Stimulated activated CD8-positive, alpha-beta memory T cell treated with anti-CD3 and anti-CD28 coated beads, Interleukin-15, amount 100 ng/mL, for 4 hours (primary cell): ENCODE measurements around the gene EFR3B.
A peak's percentile ranks its signal among the peaks of the same experiment; 100 is the strongest.
"Not testable (repeated sequence)": the region's sequence is repeated elsewhere in the genome, so short reads cannot be mapped to it uniquely, and the experiment has no call there.

Experiments
- DNase-seq, 2 donors: peaks; one replicate each; pipeline ENCODE4 v3.0.0-alpha.2; 2020; ENCODE audit warnings: low read depth in 2 of 2

EFR3B gene

DNA sequence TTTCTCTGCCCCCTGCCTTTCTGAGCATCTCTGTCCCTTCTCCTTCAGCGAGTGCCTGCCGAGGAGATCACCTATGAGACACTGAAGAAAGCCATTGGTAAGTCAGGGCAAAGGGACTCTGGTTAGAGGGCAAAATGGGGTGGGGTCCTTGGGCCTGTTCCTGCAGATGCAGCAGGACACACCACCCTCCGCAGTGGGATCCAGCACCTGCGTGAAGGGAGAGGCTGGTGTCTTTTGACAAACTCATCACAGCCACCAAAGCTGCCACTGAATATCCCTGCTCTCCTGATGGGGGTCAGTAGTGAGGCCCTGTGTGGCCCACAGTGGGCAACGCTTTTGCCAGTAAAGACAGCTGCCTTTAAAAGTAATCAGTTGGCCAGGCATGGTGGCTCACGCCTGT lies 107.8 kb downstream of the EFR3B start:
- no peak for DNase-seq

- not testable (repeated sequence) for DNase-seq
Measured at GRCh38 chr2:25150993-25151392, 109.1 kb downstream of the EFR3B start.

DNA sequence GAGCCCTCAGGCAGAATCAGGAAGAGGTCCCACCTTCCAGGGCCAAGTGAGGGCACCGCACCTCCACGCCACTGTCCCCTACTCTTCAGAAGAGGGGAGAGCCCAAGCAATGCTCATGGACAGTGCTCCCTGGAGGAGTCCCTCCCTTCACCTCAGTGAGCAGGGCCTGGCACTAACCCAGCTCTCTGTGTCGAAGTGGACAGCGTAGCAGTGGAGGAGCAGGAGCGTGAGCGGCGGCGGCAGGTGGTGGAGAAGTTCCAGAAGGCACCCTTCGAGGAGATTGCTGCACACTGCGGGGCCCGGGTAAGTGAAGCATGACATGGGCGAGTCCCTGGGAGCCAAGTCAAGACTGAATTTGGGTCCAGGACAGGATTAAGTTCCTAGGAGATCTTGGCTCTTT lies 109.8 kb downstream of the EFR3B start:
- no peak for DNase-seq

- no peak for DNase-seq
Measured at GRCh38 chr2:25155401-25155800, 113.5 kb downstream of the EFR3B start.

DNA sequence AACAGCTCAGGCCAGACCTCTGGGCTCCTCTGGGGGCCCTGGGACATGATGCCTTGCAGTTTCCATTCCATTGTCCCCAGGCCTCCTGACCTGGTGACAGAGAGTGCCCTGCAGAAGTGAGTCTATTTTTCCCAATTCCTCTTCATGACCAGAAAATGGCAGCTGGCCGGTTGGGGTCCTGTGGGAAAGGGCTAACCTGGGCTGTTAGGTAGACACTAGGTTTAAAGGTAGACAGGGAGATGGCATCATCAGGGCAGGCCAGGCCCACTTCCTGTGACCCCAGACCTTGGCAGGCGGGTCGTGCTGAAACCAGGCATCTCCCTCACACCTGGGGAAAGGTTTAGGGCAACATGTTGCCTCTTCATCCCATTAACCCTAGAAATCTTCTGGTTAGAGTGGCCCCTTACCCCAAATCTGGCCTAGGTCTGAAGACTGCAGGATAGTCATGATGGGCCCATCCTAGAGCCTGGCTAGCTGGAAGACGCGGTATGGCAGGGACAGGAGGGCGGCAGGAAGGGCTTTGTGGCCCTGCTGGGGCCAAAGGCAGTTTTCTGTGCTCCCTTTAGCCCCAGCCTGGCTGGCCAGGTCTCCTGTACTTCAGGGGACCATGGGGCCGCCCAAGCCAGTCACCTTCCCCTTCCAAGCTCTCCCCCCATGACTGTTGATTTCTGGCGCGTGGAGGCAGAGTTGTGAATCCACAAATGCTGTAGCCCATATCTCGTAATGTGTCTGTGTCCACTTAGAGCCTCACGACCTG lies 116.4 kb downstream of the EFR3B start:
- no peak for DNase-seq

- no peak for DNase-seq
Measured at GRCh38 chr2:25159949-25160348, 118.1 kb downstream of the EFR3B start.

- DNase-seq = no peak
Measured at GRCh38 chr2:25160376-25160775, 118.5 kb downstream of the EFR3B start.

- peak; percentile 48 to 59 for DNase-seq
Measured at GRCh38 chr2:25161055-25161781, 119.3 kb downstream of the EFR3B start.

DNA sequence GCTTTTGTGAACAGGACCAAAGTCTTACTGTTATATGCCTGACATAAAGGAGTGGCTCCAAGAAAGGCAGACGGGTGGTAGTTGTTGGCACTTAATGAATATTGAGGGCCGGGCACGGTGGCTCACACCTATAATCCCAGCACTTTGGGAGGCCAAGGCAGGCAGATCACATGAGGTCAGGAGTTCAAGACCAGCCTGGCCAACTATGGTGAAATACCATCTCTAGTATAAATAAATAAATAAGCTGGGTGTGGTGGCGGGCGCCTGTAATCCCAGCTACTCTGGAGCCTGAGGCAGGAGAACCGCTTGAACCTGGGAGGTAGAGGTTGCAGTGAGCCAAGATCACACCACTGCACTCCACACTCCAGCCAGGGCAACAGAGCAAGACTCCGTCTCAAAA lies 120.2 kb downstream of the EFR3B start:
- not testable (repeated sequence) for DNase-seq

- DNase-seq = no peak
Measured at GRCh38 chr2:25164561-25164960, 122.7 kb downstream of the EFR3B start.

GRCh38 chr2:25165992-25166875 lies 124.4 kb downstream of the EFR3B start:
- DNase-seq = peak in 1 of 2 donors; percentile 10

- peak in 1 of 2 donors; percentile 3 for DNase-seq
Measured at GRCh38 chr2:25168256-25169072, 126.6 kb downstream of the EFR3B start, which contains the start of gene POMC. TSS of gene POMC (minus strand) at chr2:25168580. CDS start at chr2:25164772, 3,808 bp downstream.

DNA sequence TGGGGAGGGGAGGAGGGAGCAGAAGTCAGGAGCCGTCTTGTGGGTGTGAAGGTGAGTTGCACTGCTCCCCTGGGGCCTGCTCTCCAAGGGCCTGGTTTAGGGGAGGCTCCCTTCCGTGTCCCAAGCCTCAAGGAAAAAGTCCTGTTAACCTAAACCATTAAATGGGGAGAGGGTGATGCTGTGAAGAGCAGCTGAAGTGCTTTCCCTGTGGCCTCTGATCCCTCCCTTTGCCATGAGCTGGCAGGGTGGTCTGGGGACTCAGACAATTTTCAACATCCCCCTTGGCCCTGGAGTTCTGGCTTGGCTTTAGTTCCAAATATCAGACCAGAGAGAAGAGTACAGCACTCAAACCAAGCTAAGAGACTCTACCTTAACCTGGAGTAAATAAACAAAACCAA lies 127.2 kb downstream of the EFR3B start:
- DNase-seq = no peak

DNA sequence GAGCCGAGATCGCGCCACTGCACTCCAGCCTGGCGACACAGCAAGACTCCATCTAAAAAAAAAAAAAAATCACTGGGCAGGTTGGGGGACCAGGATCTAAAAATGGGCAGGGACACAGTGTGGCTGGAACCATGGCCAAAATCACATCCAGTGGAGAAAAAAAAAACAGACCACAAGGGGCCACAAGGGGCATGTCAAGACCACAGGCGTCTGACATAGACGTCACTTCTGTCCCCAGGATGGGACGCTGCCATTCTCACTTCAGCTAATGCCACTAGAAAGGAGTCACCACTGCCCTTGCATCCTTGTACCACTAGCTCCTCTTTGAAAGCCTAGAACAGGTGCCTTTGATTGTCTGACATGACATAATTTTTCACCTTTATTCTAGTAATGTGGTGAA lies 129.0 kb downstream of the EFR3B start:
- DNase-seq = no peak

GRCh38 chr2:25173719-25174118 lies 131.8 kb downstream of the EFR3B start:
- DNase-seq = no peak

DNA sequence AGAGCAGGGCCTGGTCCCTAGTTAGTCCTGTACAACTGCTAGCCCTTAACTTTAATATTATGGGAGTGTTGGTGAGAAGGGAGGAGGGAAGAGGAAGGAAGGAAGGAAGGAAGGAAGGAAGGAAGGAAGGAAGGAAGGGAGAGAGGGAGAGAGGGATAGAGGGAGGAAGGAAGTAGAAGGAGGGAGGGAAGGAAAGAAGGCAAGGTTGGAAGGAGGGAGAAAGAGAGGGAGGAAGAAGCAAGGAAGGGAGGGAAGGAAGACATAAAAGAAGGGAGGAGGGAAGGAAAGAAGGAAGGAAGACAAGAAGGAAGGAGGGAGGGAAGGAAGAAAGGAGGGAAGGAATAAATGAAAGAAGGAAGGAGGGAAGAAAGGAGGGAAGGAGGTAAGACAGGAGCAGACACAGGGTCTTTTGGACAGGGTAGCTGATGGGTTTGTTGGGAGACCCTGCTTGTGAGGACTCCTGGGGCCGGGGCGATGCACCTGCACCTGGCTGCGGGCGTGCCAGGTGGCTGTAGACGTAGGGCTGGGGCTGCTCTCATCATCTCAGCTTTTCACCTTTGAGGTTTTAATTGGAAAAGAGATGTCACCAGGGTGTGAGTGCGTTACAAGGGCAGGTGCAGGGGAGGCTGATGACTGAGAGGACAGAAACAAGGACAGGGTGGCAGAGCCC lies 132.5 kb downstream of the EFR3B start:
- DNase-seq = no peak

DNA sequence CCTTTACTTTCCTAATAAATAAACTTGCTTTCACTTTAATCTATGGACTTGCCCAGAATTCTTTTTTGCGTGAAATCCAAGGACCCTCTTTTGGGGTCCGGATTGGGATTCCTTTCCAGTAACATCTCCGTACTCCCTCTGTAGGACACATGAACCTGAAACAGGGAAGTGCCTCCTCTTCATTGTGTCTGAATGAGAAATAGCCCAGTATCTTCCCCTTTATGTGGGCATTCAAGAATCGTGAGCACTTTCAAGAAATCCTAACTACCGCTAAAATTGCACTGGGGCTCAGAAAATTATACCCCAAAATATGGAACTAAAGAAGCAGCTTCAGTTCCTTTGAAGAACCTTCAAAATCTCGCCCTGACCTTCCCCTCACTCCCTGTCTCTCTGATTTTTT lies 134.3 kb downstream of the EFR3B start:
- DNase-seq = no peak

GRCh38 chr2:25176541-25177181 lies 134.8 kb downstream of the EFR3B start:
- no peak for DNase-seq

- DNase-seq = no peak
Measured at GRCh38 chr2:25177211-25177611, 135.3 kb downstream of the EFR3B start.

GRCh38 chr2:25178976-25179375 lies 137.1 kb downstream of the EFR3B start:
- no peak for DNase-seq
